ENCODE results near the gene TMBIM4. TPM values are rescaled to one million over a fixed set of nuclear protein-coding genes. Genes with fewer than 3 reads are reported as not detected.
A peak's percentile ranks its signal among the peaks of the same experiment; 100 is the strongest.

The TMBIM4 gene
- total and polyA plus RNA-seq, 2 of the 4 experiments (the other 2 are of a cell fraction): 38.7 to 59.3 TPM

- Histone ChIP-seq H3K79me1 (ENCODE audit: low read depth in 1 of 2, low read length in 2 of 2) (peaks cover 25 to 38% of the 10 kb centered on the region in 2 experiments), H4K20me1 (ENCODE audit: insufficient read depth, low read length) (no peaks in the 10 kb centered on the region; the same call in 1 of the 2 replicates), H2AK9ac (replicated peaks; ENCODE audit: low read depth, low read length, poor library complexity) (no peak overlapping the region), H3K18ac (ENCODE audit: low read depth, low read length) (no peak overlapping the region), H3K9ac (ENCODE audit: low read depth, low read length) (peak overlapping the region; percentile 33; the same call in 1 of the 2 replicates), H3K4me1 (ENCODE audit: control insufficient read depth, insufficient read depth, low read length) (peaks cover 2% of the 10 kb centered on the region; the same call in 1 of the 2 replicates), H3K4me3 (ENCODE audit: insufficient read depth, low read depth, low read length) (no peak overlapping the region), H3K36me3 (ENCODE audit: control insufficient read depth, insufficient read depth, low read length) (no peaks in the 10 kb centered on the region; the same call in 1 of the 2 replicates), H2AFZ (replicated peaks; ENCODE audit: low read length, poor library complexity) (no peak overlapping the region), H3K56ac (ENCODE audit: extremely low read depth, insufficient read depth, low read length) (no peak overlapping the region), H3K4ac (ENCODE audit: low read depth, low read length) (peak overlapping the region; percentile 3; the same call in 1 of the 2 replicates), H3K14ac (replicated peaks; ENCODE audit: low read depth, low read length) (peak overlapping the region; percentile 71), H4K5ac (ENCODE audit: low read depth, low read length) (peak overlapping the region; percentile 19; the same call in 1 of the 2 replicates), H3K9me1 (ENCODE audit: insufficient read depth, low read length) (no peaks in the 10 kb centered on the region), H3K9me3 (ENCODE audit: control insufficient read depth, insufficient read depth, low read length) (peaks cover 2% of the 10 kb centered on the region; the same call in 1 of the 2 replicates), H3K27me3 (ENCODE audit: control insufficient read depth, insufficient read depth, low read length) (no peaks in the 10 kb centered on the region), H4K8ac (ENCODE audit: low read depth in 2 of 2, low read length in 2 of 2) (peak overlapping the region in 1 of 2 experiments; percentile 56), H2BK20ac (ENCODE audit: low read depth, low read length) (no peak overlapping the region), H3K23ac (ENCODE audit: low read depth, low read length) (0 out of 2 replicates have a peak overlapping the region, but pooled peaks have one; percentile 1), H3K4me2 (ENCODE audit: low read depth, low read length) (peak overlapping the region; percentile 92), H2BK5ac (ENCODE audit: low read depth, low read length, poor library complexity, severe bottlenecking) (peak overlapping the region; percentile 97), H2BK15ac (ENCODE audit: low read depth, low read length) (peak overlapping the region; percentile 8; the same call in 1 of the 3 replicates), H3K27ac (ENCODE audit: insufficient read depth, low read length) (0 out of 2 replicates have a peak overlapping the region, but pooled peaks have one; percentile 31), H2BK120ac (ENCODE audit: low read depth, low read length) (no peak overlapping the region; the same call in 1 of the 2 replicates), H2AK5ac (ENCODE audit: low read depth, low read length) (peak overlapping the region; percentile 36; the same call in 1 of the 2 replicates), H4K91ac (ENCODE audit: insufficient read depth, low read depth, low read length) (peak overlapping the region; percentile 29; the same call in 1 of the 2 replicates)
- DNase-seq (no peak), ATAC-seq (ENCODE audit: low read depth) (no peak)
- intact Hi-C loops (cut with micrococcal nuclease) (no loop called here), in situ Hi-C loops (cut with MboI; ENCODE audit: low sequenced_read_pairs) (loop anchor here (25.0 kb wide), 1 partner anchor 244 kb away; no protein-coding TSS in a partner anchor), dilution Hi-C loops (cut with HindIII; ENCODE audit: low sequenced_read_pairs, unreplicated experiment) (no loop called here)
- BruUV-seq (replicated peaks): TSS peak; percentile 8
- no peak for TF ChIP-seq SMC3 (IDR thresholded peaks at IDR 0.05; ENCODE audit: low read depth, low read length)
- TF ChIP-seq BHLHE40 (IDR thresholded peaks at IDR 0.05; ENCODE audit: low read depth, low read length): no peak
- no peak for TF ChIP-seq RAD21 (IDR thresholded peaks at IDR 0.05; ENCODE audit: low read length)
- TF ChIP-seq POLR2A (IDR thresholded peaks at IDR 0.05; ENCODE audit: low read depth, low read length): no peak
- no peak for TF ChIP-seq MXI1 (IDR thresholded peaks at IDR 0.05; ENCODE audit: borderline replicate concordance, low read depth, low read length)
- TF ChIP-seq MAZ (IDR thresholded peaks at IDR 0.05; ENCODE audit: borderline replicate concordance, low read depth, low read length): no peak
- no peak for TF ChIP-seq RCOR1 (IDR thresholded peaks at IDR 0.05; ENCODE audit: insufficient replicate concordance, low read length)
- 76% methylated on average over 4 of the region's 8 CpGs; no CpG with 5 or more reads in 1 of the 2 experiments for WGBS, 2 experiments (ENCODE audit: extremely low coverage in 2 of 2, insufficient read length in 1 of 2)
- ChIA-PET CTCF (interaction anchor here (2.2 kb wide), 1 partner anchor 21 kb away, joined by 7 read pairs; no protein-coding TSS in a partner anchor), POLR2A (ENCODE audit: unreplicated experiment) (no interaction called here)
These were observed 1.4 kb downstream of the TMBIM4 start for GRCh38 chr12:66168410-66168809.

All from IMR-90 (cell line).